SK-N-SH treated with all-trans-retinoic acid at 6 μM for 48 hours (cell line): ENCODE results near the gene GHRHR.

Experiments used
- ARNTL ChIP-seq: fragments of 450-650 bp; formaldehyde crosslinking; IDR thresholded peaks from 2 replicates; pipeline ENCODE4 v1.5.0; 2020; ENCODE audit warnings: low read depth, mild to moderate bottlenecking, moderate library complexity, borderline replicate concordance
- CSRNP3 ChIP-seq: fragments of 250-450 bp; sonication (Bioruptor Pico); IDR thresholded peaks from 2 replicates; pipeline ENCODE4 v1.5.1; 2021; ENCODE audit warnings: mild to moderate bottlenecking, moderate library complexity
- ESRRG ChIP-seq: fragments of 250-450 bp; sonication (Bioruptor Pico); IDR thresholded peaks from 2 replicates; pipeline ENCODE4 v1.6.1; 2021; ENCODE audit warnings: mild to moderate bottlenecking
- PATZ1 ChIP-seq: fragments of 250-450 bp; sonication (Bioruptor Pico); IDR thresholded peaks from 2 replicates; pipeline ENCODE4 v1.8.0; 2020; ENCODE audit warnings: mild to moderate bottlenecking, moderate library complexity, borderline replicate concordance
- POU6F1 ChIP-seq: fragments of 250-450 bp; sonication (Bioruptor Pico); IDR thresholded peaks from 2 replicates; pipeline ENCODE4 v1.8.0; 2021; ENCODE audit warnings: low read depth, mild to moderate bottlenecking, moderate library complexity, borderline replicate concordance
- RARB ChIP-seq: fragments of 250-450 bp; sonication (Bioruptor Pico); IDR thresholded peaks from 2 replicates; pipeline ENCODE4 v1.8.0; 2021; ENCODE audit warnings: mild to moderate bottlenecking, moderate library complexity
- SNAI2 ChIP-seq: fragments of 250-450 bp; sonication (Bioruptor Pico); IDR thresholded peaks from 2 replicates; pipeline ENCODE4 v1.5.0; 2020; ENCODE audit warnings: mild to moderate bottlenecking, moderate library complexity
- TOX ChIP-seq: fragments of 250-450 bp; sonication (Bioruptor Pico); IDR thresholded peaks from 2 replicates; pipeline ENCODE4 v1.8.0; 2021; ENCODE audit warnings: mild to moderate bottlenecking, moderate library complexity, borderline replicate concordance
- ZC3H10 ChIP-seq: fragments of 250-450 bp; sonication (Bioruptor Pico); IDR thresholded peaks from 2 replicates; pipeline ENCODE4 v1.5.1; 2021; ENCODE audit warnings: mild to moderate bottlenecking, moderate library complexity
- ZFP3 ChIP-seq: fragments of 250-450 bp; sonication (Bioruptor Pico); IDR thresholded peaks from 2 replicates; pipeline ENCODE4 v1.5.0; 2020; ENCODE audit warnings: mild to moderate bottlenecking, moderate library complexity
- ZFP30 ChIP-seq: fragments of 450-650 bp; formaldehyde crosslinking; IDR thresholded peaks from 2 replicates; pipeline ENCODE4 v1.5.0; 2022; ENCODE audit warnings: mild to moderate bottlenecking, moderate library complexity
- ZNF70 ChIP-seq: fragments of 450-650 bp; formaldehyde crosslinking; IDR thresholded peaks from 2 replicates; pipeline ENCODE4 v1.5.0; 2020; ENCODE audit warnings: mild to moderate bottlenecking, moderate library complexity
- ZNF8 ChIP-seq: fragments of 450-650 bp; formaldehyde crosslinking; IDR thresholded peaks from 2 replicates; pipeline ENCODE4 v1.5.0; 2020; ENCODE audit warnings: mild to moderate bottlenecking, moderate library complexity

DNA sequence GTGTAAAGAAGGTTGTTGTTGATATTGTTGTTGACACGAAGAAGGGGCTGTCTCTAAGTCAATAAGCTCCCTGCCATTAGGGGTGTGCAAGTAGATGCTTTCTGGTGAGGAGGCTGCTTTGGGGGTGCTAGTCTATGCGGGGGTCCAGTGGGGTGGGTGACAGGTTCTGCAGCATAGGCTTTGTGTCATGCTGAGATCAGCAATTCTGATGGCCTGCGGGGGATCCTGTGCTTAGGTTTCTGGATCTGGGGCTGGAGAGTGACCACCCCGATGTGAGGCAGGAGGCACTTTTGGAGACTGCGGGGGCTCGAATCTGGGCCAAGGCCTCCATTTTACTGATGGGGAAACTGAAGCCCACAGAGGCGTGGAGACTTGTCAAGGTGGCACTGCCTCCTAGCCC is 47.0 kb upstream of the GHRHR start:
- TF ChIP-seq PATZ1 (no peak), ZC3H10 (CRISPR knock-in tag) (no peak), ESRRG (no peak), SNAI2 (no peak), ZFP30 (CRISPR knock-in tag) (no peak), ARNTL (no peak), ZFP3 (no peak), ZNF70 (CRISPR knock-in tag) (no peak), RARB (CRISPR knock-in tag) (no peak), CSRNP3 (no peak), TOX (CRISPR knock-in tag) (no peak), POU6F1 (no peak), ZNF8 (CRISPR knock-in tag) (no peak)
